Measurements from ENCODE around the gene TMTC4.
A peak's percentile ranks its signal among the peaks of the same experiment; 100 is the strongest.

TMTC4 gene

GRCh38 chr13:100666124-100666523 lies 8.5 kb downstream of the TMTC4 start:
- no peak for DNase-seq (ENCODE audit: low spot score)

GRCh38 chr13:100665403-100665802 lies 9.2 kb downstream of the TMTC4 start:
- DNase-seq (ENCODE audit: low spot score), result no peak

GRCh38 chr13:100664171-100664900 lies 10.3 kb downstream of the TMTC4 start:
- DNase-seq (ENCODE audit: low spot score), result no peak

- no peak for DNase-seq (ENCODE audit: low spot score)
Measured at GRCh38 chr13:100662468-100663211, 12.0 kb downstream of the TMTC4 start.

- no peak for DNase-seq (ENCODE audit: low spot score)
Measured at GRCh38 chr13:100660761-100661160, 13.8 kb downstream of the TMTC4 start.

- DNase-seq (ENCODE audit: low spot score), result no peak
Measured at GRCh38 chr13:100659578-100659977, 15.0 kb downstream of the TMTC4 start.

- no peak for DNase-seq (ENCODE audit: low spot score)
Measured at GRCh38 chr13:100658363-100658762, 16.2 kb downstream of the TMTC4 start.

- DNase-seq (ENCODE audit: low spot score), result no peak
Measured at GRCh38 chr13:100657881-100658315, 16.7 kb downstream of the TMTC4 start.

- no peak for DNase-seq (ENCODE audit: low spot score)
Measured at GRCh38 chr13:100652510-100652909, 22.1 kb downstream of the TMTC4 start.

- DNase-seq (ENCODE audit: low spot score), result no peak
Measured at GRCh38 chr13:100650326-100650725, 24.3 kb downstream of the TMTC4 start.

- DNase-seq (ENCODE audit: low spot score), result no peak
Measured at GRCh38 chr13:100648354-100648753, 26.2 kb downstream of the TMTC4 start.

- no peak for DNase-seq (ENCODE audit: low spot score)
Measured at GRCh38 chr13:100646871-100647270, 27.7 kb downstream of the TMTC4 start.

- DNase-seq (ENCODE audit: low spot score), result peak; percentile 20
Measured at GRCh38 chr13:100646030-100646673, 28.4 kb downstream of the TMTC4 start.

- no peak for DNase-seq (ENCODE audit: low spot score)
Measured at GRCh38 chr13:100645382-100645781, 29.2 kb downstream of the TMTC4 start.

GRCh38 chr13:100644371-100644770 lies 30.2 kb downstream of the TMTC4 start:
- no peak for DNase-seq (ENCODE audit: low spot score)

- peak; percentile 7 for DNase-seq (ENCODE audit: low spot score)
Measured at GRCh38 chr13:100637796-100638195, 36.8 kb downstream of the TMTC4 start.

GRCh38 chr13:100637380-100637779 lies 37.2 kb downstream of the TMTC4 start:
- DNase-seq (ENCODE audit: low spot score), result no peak

GRCh38 chr13:100636441-100636840 lies 38.2 kb downstream of the TMTC4 start:
- no peak for DNase-seq (ENCODE audit: low spot score)

- DNase-seq (ENCODE audit: low spot score), result no peak
Measured at GRCh38 chr13:100636004-100636403, 38.6 kb downstream of the TMTC4 start.

GRCh38 chr13:100634696-100635095 lies 39.9 kb downstream of the TMTC4 start:
- DNase-seq (ENCODE audit: low spot score), result no peak

- DNase-seq (ENCODE audit: low spot score), result no peak
Measured at GRCh38 chr13:100633461-100633860, 41.1 kb downstream of the TMTC4 start.

GRCh38 chr13:100630555-100630954 lies 44.0 kb downstream of the TMTC4 start:
- no peak for DNase-seq (ENCODE audit: low spot score)

GRCh38 chr13:100627120-100627519 lies 47.5 kb downstream of the TMTC4 start:
- no peak for DNase-seq (ENCODE audit: low spot score)
